Measurements from ENCODE around the gene PPM1M.

Gene PPM1M

DNA sequence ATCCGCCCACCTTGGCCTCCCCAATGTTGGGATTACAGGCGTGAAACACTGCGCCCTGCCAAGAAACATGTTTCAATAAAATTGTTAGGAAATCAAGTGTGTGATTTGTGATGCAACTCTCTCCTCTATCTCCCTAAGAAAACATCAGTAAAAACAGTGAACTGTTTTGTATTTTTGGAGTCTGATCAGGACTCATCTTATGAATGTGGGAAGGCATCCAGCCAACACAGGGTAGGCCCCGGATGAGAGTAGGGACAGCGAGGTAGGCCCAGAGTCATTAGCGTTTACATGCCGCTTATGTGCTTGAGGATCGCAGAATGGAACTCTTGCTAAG is 41.2 kb downstream of the PPM1M start:
- Mint-ChIP-seq H3K4me3 (peak overlapping the region; percentile 90), H3K27me3 (ENCODE audit: low read depth, poor library complexity) (no peaks in the 10 kb centered on the region), H3K4me1 (peaks cover 19% of the 10 kb centered on the region), H3K36me3 (ENCODE audit: low read depth) (no peaks in the 10 kb centered on the region), H3K27ac (peak overlapping the region; percentile 100), H3K9me3 (no peaks in the 10 kb centered on the region)
- TF ChIP-seq, protein P1, sequence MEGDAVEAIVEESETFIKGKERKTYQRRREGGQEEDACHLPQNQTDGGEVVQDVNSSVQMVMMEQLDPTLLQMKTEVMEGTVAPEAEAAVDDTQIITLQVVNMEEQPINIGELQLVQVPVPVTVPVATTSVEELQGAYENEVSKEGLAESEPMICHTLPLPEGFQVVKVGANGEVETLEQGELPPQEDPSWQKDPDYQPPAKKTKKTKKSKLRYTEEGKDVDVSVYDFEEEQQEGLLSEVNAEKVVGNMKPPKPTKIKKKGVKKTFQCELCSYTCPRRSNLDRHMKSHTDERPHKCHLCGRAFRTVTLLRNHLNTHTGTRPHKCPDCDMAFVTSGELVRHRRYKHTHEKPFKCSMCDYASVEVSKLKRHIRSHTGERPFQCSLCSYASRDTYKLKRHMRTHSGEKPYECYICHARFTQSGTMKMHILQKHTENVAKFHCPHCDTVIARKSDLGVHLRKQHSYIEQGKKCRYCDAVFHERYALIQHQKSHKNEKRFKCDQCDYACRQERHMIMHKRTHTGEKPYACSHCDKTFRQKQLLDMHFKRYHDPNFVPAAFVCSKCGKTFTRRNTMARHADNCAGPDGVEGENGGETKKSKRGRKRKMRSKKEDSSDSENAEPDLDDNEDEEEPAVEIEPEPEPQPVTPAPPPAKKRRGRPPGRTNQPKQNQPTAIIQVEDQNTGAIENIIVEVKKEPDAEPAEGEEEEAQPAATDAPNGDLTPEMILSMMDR (IDR thresholded peaks at IDR 0.05), result no peak
- DNase-seq, result no peak

DNA sequence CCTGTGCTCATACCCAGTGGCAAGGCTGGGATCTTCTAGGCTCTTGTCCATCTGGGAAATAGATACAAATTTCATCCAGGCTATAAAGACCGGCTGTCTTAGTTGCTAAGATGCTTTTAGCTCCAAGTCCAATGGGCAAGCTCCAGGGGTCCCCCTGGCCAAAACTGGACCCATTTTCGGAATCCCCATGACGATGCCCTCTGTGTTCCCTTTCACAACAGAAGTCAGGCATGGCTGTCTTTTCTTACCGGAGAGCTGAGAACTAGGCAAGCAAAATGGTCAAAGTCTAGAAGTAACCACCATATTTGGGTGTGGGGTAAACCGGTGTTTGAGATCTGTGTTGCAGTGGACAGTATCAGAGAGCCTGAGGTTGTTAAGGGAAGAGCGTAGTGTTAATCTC is 43.1 kb downstream of the PPM1M start:
- H3K9me3 Mint-ChIP-seq, result no peaks in the 10 kb centered on the region
- TF ChIP-seq, protein P1 (IDR thresholded peaks at IDR 0.05), result no peak
- H3K27ac Mint-ChIP-seq, result peak overlapping the region; percentile 51
- peak overlapping the region; percentile 90 for H3K4me3 Mint-ChIP-seq
- DNase-seq, result no peak
- no peaks in the 10 kb centered on the region for H3K27me3 Mint-ChIP-seq (ENCODE audit: low read depth, poor library complexity)
- no peaks in the 10 kb centered on the region for H3K36me3 Mint-ChIP-seq (ENCODE audit: low read depth)
- H3K4me1 Mint-ChIP-seq, result peaks cover 19% of the 10 kb centered on the region

DNA sequence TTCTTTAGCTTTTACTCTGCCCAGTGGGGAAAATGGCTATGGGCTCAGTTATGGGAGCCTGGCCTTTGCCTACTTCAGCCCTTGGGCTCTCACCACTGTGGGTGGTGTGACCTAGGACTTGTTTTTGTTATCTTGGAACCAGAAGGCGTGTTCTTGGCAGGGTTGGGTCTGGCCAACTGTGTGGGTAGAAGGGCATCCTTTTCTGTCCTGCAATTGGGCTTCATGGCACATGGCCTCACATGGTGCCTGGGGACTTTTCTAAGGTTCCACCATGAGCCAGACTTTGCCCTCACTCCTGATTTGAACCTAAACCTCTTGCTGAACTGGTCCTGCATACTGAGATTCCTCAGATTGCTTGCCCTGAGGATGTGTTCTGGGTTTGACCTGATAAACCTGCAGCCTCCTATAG is 43.8 kb downstream of the PPM1M start:
- peaks cover 19% of the 10 kb centered on the region for H3K4me1 Mint-ChIP-seq
- TF ChIP-seq, protein P1 (IDR thresholded peaks at IDR 0.05), result no peak
- H3K27ac Mint-ChIP-seq, result no peak overlapping the region
- no peaks in the 10 kb centered on the region for H3K27me3 Mint-ChIP-seq (ENCODE audit: low read depth, poor library complexity)
- H3K36me3 Mint-ChIP-seq (ENCODE audit: low read depth), result no peaks in the 10 kb centered on the region
- H3K9me3 Mint-ChIP-seq, result no peaks in the 10 kb centered on the region
- no peak for DNase-seq
- H3K4me3 Mint-ChIP-seq, result peak overlapping the region; percentile 43

DNA sequence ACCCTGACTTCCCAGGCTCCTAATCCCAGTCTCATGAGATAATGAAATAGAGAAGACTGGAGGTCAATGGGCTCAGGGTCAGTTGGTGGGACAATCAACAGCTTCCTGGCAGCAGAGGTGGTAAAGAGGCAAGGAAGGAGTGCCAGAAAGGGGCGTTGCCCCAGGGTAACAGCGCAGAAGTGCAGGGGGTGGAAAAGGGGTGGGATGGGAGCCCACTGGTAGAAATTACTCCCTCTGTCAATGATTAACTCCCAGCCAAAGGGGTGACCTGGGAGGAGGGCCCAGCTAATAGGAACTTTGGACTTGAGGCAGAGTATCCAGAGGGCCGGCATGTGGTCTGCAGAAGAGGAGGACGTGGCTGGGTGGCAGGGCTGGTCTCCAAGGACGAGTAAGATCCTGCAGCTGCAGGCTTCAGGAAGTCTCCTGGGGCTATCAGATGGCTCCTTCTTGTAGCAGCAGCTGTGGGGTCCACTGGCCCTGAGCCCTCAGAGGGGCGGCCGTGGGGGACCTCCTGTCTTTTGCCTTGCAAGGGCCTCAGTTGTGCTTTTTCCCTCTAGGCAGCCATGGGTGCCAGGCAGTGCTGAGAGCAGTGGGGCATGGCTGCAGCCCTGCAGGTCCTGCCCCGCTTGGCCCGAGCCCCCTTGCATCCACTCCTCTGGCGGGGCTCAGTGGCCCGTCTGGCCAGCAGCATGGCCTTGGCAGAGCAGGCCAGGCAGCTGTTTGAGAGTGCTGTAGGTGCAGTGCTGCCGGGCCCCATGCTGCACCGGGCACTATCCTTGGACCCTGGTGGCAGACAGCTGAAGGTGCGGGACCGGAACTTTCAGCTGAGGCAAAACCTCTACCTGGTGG is 44.4 kb downstream of the PPM1M start:
- Mint-ChIP-seq H3K27me3 (ENCODE audit: low read depth, poor library complexity) (no peaks in the 10 kb centered on the region), H3K4me3 (no peak overlapping the region), H3K36me3 (ENCODE audit: low read depth) (no peaks in the 10 kb centered on the region), H3K27ac (no peak overlapping the region), H3K9me3 (no peaks in the 10 kb centered on the region), H3K4me1 (peaks cover 19% of the 10 kb centered on the region)
- no peak for DNase-seq
- TF ChIP-seq, protein P1 (IDR thresholded peaks at IDR 0.05), result no peak

DNA sequence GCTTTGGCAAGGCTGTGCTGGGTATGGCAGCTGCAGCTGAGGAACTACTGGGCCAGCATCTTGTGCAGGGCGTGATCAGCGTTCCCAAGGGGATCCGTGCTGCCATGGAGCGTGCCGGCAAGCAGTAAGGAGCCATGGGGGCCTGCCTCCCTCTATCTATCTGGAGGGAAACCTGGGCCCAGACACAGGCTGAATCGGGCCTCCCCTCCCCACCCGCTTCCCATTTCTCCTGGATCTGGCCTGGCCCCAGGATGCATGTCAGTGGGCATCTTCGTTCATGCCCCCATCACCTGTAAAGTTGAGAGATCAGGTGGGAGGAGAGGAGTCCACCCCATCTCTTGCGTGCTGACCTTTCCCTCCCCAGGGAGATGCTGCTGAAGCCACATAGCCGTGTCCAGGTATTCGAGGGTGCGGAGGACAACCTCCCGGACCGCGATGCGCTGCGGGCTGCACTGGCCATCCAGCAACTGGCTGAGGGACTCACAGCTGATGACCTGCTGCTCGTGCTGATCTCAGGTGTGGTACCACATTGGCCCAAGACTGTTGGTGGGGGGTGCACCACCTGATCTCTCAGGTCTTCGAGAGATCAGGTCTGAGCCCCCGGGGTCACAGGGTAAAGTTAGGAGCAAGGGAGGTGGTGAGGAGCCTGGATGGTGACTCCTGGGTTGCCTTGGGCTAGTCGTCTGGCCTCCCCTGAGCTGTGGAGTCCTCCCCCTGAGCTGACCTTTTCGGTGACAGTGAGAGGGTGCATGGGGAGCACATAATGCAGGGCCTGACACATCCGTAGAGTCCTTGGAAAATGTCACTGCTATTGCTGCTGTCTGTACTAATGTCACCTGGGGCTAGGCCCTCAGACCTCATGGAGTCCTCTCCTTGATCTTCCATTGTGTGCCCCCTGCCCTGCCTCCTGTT is 45.3 kb downstream of the PPM1M start:
- H3K27ac Mint-ChIP-seq, result no peak overlapping the region
- TF ChIP-seq, protein P1 (IDR thresholded peaks at IDR 0.05), result no peak
- no peaks in the 10 kb centered on the region for H3K27me3 Mint-ChIP-seq (ENCODE audit: low read depth, poor library complexity)
- no peaks in the 10 kb centered on the region for H3K36me3 Mint-ChIP-seq (ENCODE audit: low read depth)
- H3K4me3 Mint-ChIP-seq, result no peak overlapping the region
- no peak for DNase-seq
- H3K9me3 Mint-ChIP-seq, result no peaks in the 10 kb centered on the region
- H3K4me1 Mint-ChIP-seq, result peaks cover 14% of the 10 kb centered on the region
